Measurements from ENCODE around the gene ERC1. TPM values are rescaled to one million over a fixed set of nuclear protein-coding genes. Genes with fewer than 3 reads are reported as not detected.

Gene ERC1
- total RNA-seq, 2 experiments from 2014 or later = 21.7 to 27.0 TPM

- no peak overlapping the region for H3K4me3 Mint-ChIP-seq
- H3K4me1 Mint-ChIP-seq (ENCODE audit: low read depth) = no peaks in the 10 kb centered on the region
- H3K9me3 Mint-ChIP-seq = peaks cover 7% of the 10 kb centered on the region
- DNase-seq (no peak), ATAC-seq (no peak)
- POLR2A ChIA-PET = no interaction called here
- H3K27me3 Mint-ChIP-seq = no peaks in the 10 kb centered on the region
- no peak overlapping the region for H3K27ac Mint-ChIP-seq
- CTCF ChIA-PET = interaction anchor here (1.0 kb wide), 1 partner anchor 180 kb away, joined by 4 read pairs; no protein-coding TSS in a partner anchor
- no peak for TF ChIP-seq CTCF (IDR thresholded peaks at IDR 0.05)
- peaks cover 25% of the 10 kb centered on the region for H3K36me3 Mint-ChIP-seq (ENCODE audit: low read depth)
- intact Hi-C loops (cut with micrococcal nuclease) = no loop called here
Measured at GRCh38 chr12:1297639-1298175, 306.7 kb downstream of the ERC1 start.

GRCh38 chr12:1300460-1300859 lies 309.4 kb downstream of the ERC1 start:
- Mint-ChIP-seq H3K4me3 (no peak overlapping the region), H3K27me3 (no peaks in the 10 kb centered on the region), H3K9me3 (peaks cover 7% of the 10 kb centered on the region), H3K4me1 (ENCODE audit: low read depth) (no peaks in the 10 kb centered on the region), H3K36me3 (ENCODE audit: low read depth) (peaks cover 20% of the 10 kb centered on the region), H3K27ac (no peak overlapping the region)
- ChIA-PET POLR2A (no interaction called here), CTCF (interaction anchor here (1.0 kb wide), 1 partner anchor 37 kb away, joined by 3 read pairs; no protein-coding TSS in a partner anchor)
- TF ChIP-seq CTCF (IDR thresholded peaks at IDR 0.05) = no peak
- no peak for ATAC-seq
- intact Hi-C loops (cut with micrococcal nuclease) = no loop called here
- no peak for DNase-seq

GRCh38 chr12:1302201-1302870 lies 311.3 kb downstream of the ERC1 start:
- Mint-ChIP-seq H3K27me3 (no peaks in the 10 kb centered on the region), H3K27ac (no peak overlapping the region), H3K36me3 (ENCODE audit: low read depth) (peaks cover 17% of the 10 kb centered on the region), H3K4me1 (ENCODE audit: low read depth) (no peaks in the 10 kb centered on the region), H3K9me3 (peaks cover 7% of the 10 kb centered on the region), H3K4me3 (no peak overlapping the region)
- ChIA-PET CTCF (interaction anchor here (1.0 kb wide), 1 partner anchor 281 kb away, joined by 3 read pairs; no protein-coding TSS in a partner anchor), POLR2A (interaction anchor here (0.7 kb wide), 1 partner anchor 134 kb away, joined by 3 read pairs; no protein-coding TSS in a partner anchor)
- DNase-seq = no peak
- no peak for ATAC-seq
- intact Hi-C loops (cut with micrococcal nuclease) = no loop called here
- TF ChIP-seq CTCF (IDR thresholded peaks at IDR 0.05) = no peak

- no peaks in the 10 kb centered on the region for H3K27me3 Mint-ChIP-seq
- peaks cover 3% of the 10 kb centered on the region for H3K9me3 Mint-ChIP-seq
- H3K27ac Mint-ChIP-seq = no peak overlapping the region
- intact Hi-C loops (cut with micrococcal nuclease) = no loop called here
- no peaks in the 10 kb centered on the region for H3K4me1 Mint-ChIP-seq (ENCODE audit: low read depth)
- CTCF ChIA-PET = interaction anchor here (1.7 kb wide), 1 partner anchor 187 kb away, joined by 5 read pairs; no protein-coding TSS in a partner anchor
- H3K36me3 Mint-ChIP-seq (ENCODE audit: low read depth) = peaks cover 8% of the 10 kb centered on the region
- no peak overlapping the region for H3K4me3 Mint-ChIP-seq
- no peak for TF ChIP-seq CTCF (IDR thresholded peaks at IDR 0.05)
- DNase-seq (no peak), ATAC-seq (no peak)
- POLR2A ChIA-PET = no interaction called here
Measured at GRCh38 chr12:1305063-1305434, 314.0 kb downstream of the ERC1 start.

All from activated CD8-positive, alpha-beta T cell treated with anti-CD3 and anti-CD28 coated beads for 36 hours (primary cell).